HepG2 (cell line): ENCODE results near the gene MAP3K2. TPM values are rescaled to one million over a fixed set of nuclear protein-coding genes. Genes with fewer than 3 reads are reported as not detected.

Experiments
- ATAC-seq: fragments of 200-7000 bp; cut with Tn5 transposase; 3 replicates; pipeline ENCODE4 v1.9.1; 2020; ENCODE audit warnings: mild to moderate bottlenecking, moderate library complexity
- BruUV-seq: library from RNA; stranded (reverse); fragments of 400-500 nt; replicated peaks from 2 replicates; lab custom pipeline; 2021; lab: Mats Ljungman, UMichigan
- CTCF ChIA-PET: fragments of 300-600 bp; formaldehyde crosslinking; extraction: SDS; loops from one replicate; lab custom pipeline; 2021; ENCODE audit warnings: low total read pairs, inconsistent platforms, low intra/inter-chr PET ratio; lab: Yijun Ruan, JAX
- POLR2A ChIA-PET: fragments of 350-600 bp; sonication (Branson Sonifier 250); formaldehyde crosslinking; loops from one replicate; lab custom pipeline; 2020; ENCODE audit warnings: antibody characterized with exemption, inconsistent platforms; lab: Yijun Ruan, JAX
- DNase-seq: peaks from one replicate; pipeline ENCODE4 v3.0.0-alpha.2; 2015; ENCODE audit warnings: low spot score
- FAIRE-seq: peaks from 3 replicates; lab custom pipeline; 2011; peaks lifted over from hg19 to GRCh38; lab: Jason Lieb, UNC
- H2AFZ ChIP-seq: one replicate; pipeline ENCODE4 v1.6.1; 2011; ENCODE audit warnings: low read length, inconsistent platforms
- H3K27ac ChIP-seq: fragments of 300-600 bp; 3 replicates; pipeline ENCODE4 v1.8.0; 2011; ENCODE audit warnings: mixed run types, mild to moderate bottlenecking, mixed read lengths, low read length, inconsistent platforms; ENCODE audit not compliant: insufficient read depth; ENCODE audit errors: extremely low read length
- H3K27me3 ChIP-seq, 2 experiments: fragments of 200-600 bp in 1 of 2; 2 replicates in 1 of 2; 3 replicates in 1 of 2; pipeline versions ENCODE4 v1.6.0 to v1.8.0; 2011; ENCODE audit warnings: low read length in 2 of 2, mild to moderate bottlenecking in 2 of 2, moderate library complexity in 2 of 2, inconsistent platforms in 1 of 2; ENCODE audit not compliant: insufficient read depth in 2 of 2, control insufficient read depth in 1 of 2
- H3K36me3 ChIP-seq, 2 experiments: fragments of 200-600 bp in 1 of 2; replicated peaks in 1 of 2; 2 replicates in 1 of 2; 3 replicates in 1 of 2; pipeline versions ENCODE4 v1.5.1 to v1.8.0; 2011; ENCODE audit warnings: low read length in 2 of 2, inconsistent platforms in 1 of 2; ENCODE audit not compliant: insufficient read depth in 2 of 2, control insufficient read depth in 1 of 2
- H3K4me1 ChIP-seq: 2 replicates; pipeline ENCODE4 v1.5.1; 2012; ENCODE audit warnings: low read length, inconsistent platforms; ENCODE audit not compliant: insufficient read depth
- H3K4me2 ChIP-seq: 2 replicates; pipeline ENCODE4 v1.6.0; 2011; ENCODE audit warnings: low read depth, low read length, inconsistent platforms
- H3K4me3 ChIP-seq, 3 experiments: fragments of 200-600 bp in 1 of 3; sonication (generic), shearing (Covaris generic) in 1 of 3; replicated peaks in 1 of 3; 2 replicates each; pipeline ENCODE4 v1.5.1; 2011 to 2016; ENCODE audit warnings: low read length in 3 of 3, inconsistent platforms in 2 of 3, low read depth in 2 of 3, mild to moderate bottlenecking in 2 of 3, control low read depth in 1 of 3, mixed read lengths in 1 of 3; ENCODE audit not compliant: insufficient read depth in 1 of 3
- H3K79me2 ChIP-seq: one replicate; pipeline ENCODE4 v1.6.1; 2011; ENCODE audit warnings: low read length, inconsistent platforms; ENCODE audit not compliant: insufficient read depth
- H3K9ac ChIP-seq: 2 replicates; pipeline ENCODE4 v1.6.0; 2011; ENCODE audit warnings: mild to moderate bottlenecking, low read depth, low read length, inconsistent platforms; ENCODE audit not compliant: insufficient read depth
- H3K9me3 ChIP-seq: 2 replicates; pipeline ENCODE4 v1.5.1; 2012; ENCODE audit warnings: mild to moderate bottlenecking, low read length
- H4K20me1 ChIP-seq: 2 replicates; pipeline ENCODE4 v1.6.0; 2011; ENCODE audit warnings: inconsistent platforms, mild to moderate bottlenecking, low read length, moderate library complexity; ENCODE audit not compliant: insufficient read depth
- AGO2 ChIP-seq: fragments of 200-400 bp; formaldehyde crosslinking; optimal IDR thresholded peaks from 2 replicates; pipeline ENCODE3; 2017; ENCODE audit warnings: mild to moderate bottlenecking, low read depth, low read length, moderate library complexity
- ATF2 ChIP-seq: sonication (generic); formaldehyde crosslinking; IDR thresholded peaks from 2 replicates; pipeline ENCODE4 v1.4.0; 2020; ENCODE audit warnings: missing genetic modification reagents
- CC2D1A ChIP-seq: sonication (generic); formaldehyde crosslinking; IDR thresholded peaks from 2 replicates; pipeline ENCODE4 v1.8.1; 2023; ENCODE audit warnings: mild to moderate bottlenecking, missing genetic modification reagents
- MEIS2 ChIP-seq: sonication (generic); formaldehyde crosslinking; IDR thresholded peaks from 2 replicates; pipeline ENCODE4 v1.9.0; 2021; ENCODE audit warnings: mild to moderate bottlenecking, missing genetic modification reagents
- POLR2A ChIP-seq, 2 experiments: IDR thresholded peaks; 2 replicates each; pipeline ENCODE4 v1.6.1; 2011; ENCODE audit warnings: low read depth in 2 of 2, low read length in 2 of 2, mild to moderate bottlenecking in 1 of 2, moderate library complexity in 1 of 2; ENCODE audit not compliant: insufficient read depth in 1 of 2
- TBX2 ChIP-seq: sonication (generic); formaldehyde crosslinking; IDR thresholded peaks from 2 replicates; pipeline ENCODE4 v1.5.0; 2020; ENCODE audit warnings: missing genetic modification reagents, mild to moderate bottlenecking, borderline replicate concordance
- TFDP1 ChIP-seq: IDR thresholded peaks from 2 replicates; pipeline ENCODE4 v1.6.1; 2016; ENCODE audit warnings: missing compliant biosample characterization, missing genetic modification reagents, borderline replicate concordance
- ZFP91 ChIP-seq: sonication (generic); formaldehyde crosslinking; IDR thresholded peaks from 2 replicates; pipeline ENCODE4 v1.9.0; 2022; ENCODE audit warnings: missing genetic modification reagents, mild to moderate bottlenecking, borderline replicate concordance
- ZNF235 ChIP-seq: sonication (generic); formaldehyde crosslinking; IDR thresholded peaks from 2 replicates; pipeline ENCODE4 v1.8.1; 2023; ENCODE audit warnings: mild to moderate bottlenecking, missing genetic modification reagents, borderline replicate concordance
- ZNF354B ChIP-seq: sonication (generic); formaldehyde crosslinking; IDR thresholded peaks from 2 replicates; pipeline ENCODE4 v1.8.0; 2022; ENCODE audit warnings: mild to moderate bottlenecking, missing genetic modification reagents
- ZNF513 ChIP-seq: sonication (generic); formaldehyde crosslinking; conservative IDR thresholded peaks from 2 replicates; pipeline ENCODE4 v1.5.0; 2020; ENCODE audit warnings: missing genetic modification reagents
- ZNF557 ChIP-seq: sonication (generic); formaldehyde crosslinking; IDR thresholded peaks from 2 replicates; pipeline ENCODE4 v1.4.0; 2020; ENCODE audit warnings: missing genetic modification reagents
- ZNF687 ChIP-seq: sonication (generic); formaldehyde crosslinking; IDR thresholded peaks from 2 replicates; pipeline ENCODE4 v1.5.1; 2020; ENCODE audit warnings: mild to moderate bottlenecking, missing genetic modification reagents, moderate library complexity
- WGBS: methylation state at CpG from one replicate; pipeline ENCODE4 v1.1.6; 2017; ENCODE audit warnings: low lambda C conversion rate; 5-methylcytosine and 5-hydroxymethylcytosine counted together
- in situ Hi-C: cut with HindIII; loops from 2 replicates; pipeline ENCODE4 v1.10.0; 2017; ENCODE audit warnings: low pct_unique_long_range_greater_than_20kb; ENCODE audit not compliant: extremely low pct_ligation_motif_present
- intact Hi-C: fragments of 100-400 bp; cut with micrococcal nuclease; formaldehyde crosslinking; loops from one replicate; pipeline ENCODE4 v1.10.0; 2022; ENCODE audit not compliant: unreplicated experiment
- polyA plus RNA-seq, 8 experiments: library from polyadenylated mRNA; depleted of rRNA in 3 of 8; stranded (reverse) in 7 of 8; unstranded in 1 of 8; fragments of >200 nt; fragmentation: Illumina TruSeq in 4 of 8; extraction: Trizol in 4 of 8; gene quantifications; 2 replicates each; pipeline versions ENCODE4 v1.2.1 to v1.2.3, GENCODE V29; 2011 to 2016; ENCODE audit warnings: low read depth in 4 of 8, missing spikeins in 1 of 8, mixed read lengths in 1 of 8; ENCODE audit not compliant: insufficient read depth in 1 of 8
- total RNA-seq, 5 experiments: library from RNA; depleted of rRNA; stranded (reverse); fragments of >200 nt; fragmentation: Illumina TruSeq; extraction: Trizol; gene quantifications; 2 replicates each; pipeline ENCODE4 v1.2.3, GENCODE V29; 2016; ENCODE audit warnings: low read depth in 1 of 5

The MAP3K2 gene
- total and polyA plus RNA-seq, 2 of the 13 experiments (the other 11 are each of a cell fraction or from before 2014, with no cell fraction given): 12.2 to 37.2 TPM

GRCh38 chr2:127421116-127421800 is 33.5 kb upstream of the MAP3K2 start:
- ChIA-PET CTCF (interaction anchor here (1.2 kb wide), 1 partner anchor 58 kb away, joined by 3 read pairs; no protein-coding TSS in a partner anchor), POLR2A (interaction anchor here (1.3 to 8.1 kb wide), 5 partner anchors 10 to 57 kb away, joined by 3 to 229 read pairs (median 48); no protein-coding TSS in a partner anchor)
- H3K36me3 ChIP-seq: peaks cover 22 to 41% of the 10 kb centered on the region in 2 experiments
- no peak for FAIRE-seq
- 0 out of 2 replicates have a peak overlapping the region, but pooled peaks have one; percentile 97 for H3K9ac ChIP-seq
- no TSS peak for BruUV-seq
- 97% methylated on average over 14 of the region's 15 CpGs for WGBS
- no peaks in the 10 kb centered on the region for H4K20me1 ChIP-seq
- ATAC-seq: no peak
- intact Hi-C loops: no loop called here
- peak overlapping the region; percentile 5 for H3K27ac ChIP-seq
- H3K4me2 ChIP-seq: peak overlapping the region; percentile 94; the same call in 1 of the 2 replicates
- no peaks in the 10 kb centered on the region for H3K27me3 ChIP-seq
- no peak for DNase-seq
- no peak overlapping the region for H2AFZ ChIP-seq
- peaks cover 47% of the 10 kb centered on the region for H3K79me2 ChIP-seq
- H3K4me3 ChIP-seq: no peak overlapping the region; a peak in 1 of 6 replicates
- peaks cover 58% of the 10 kb centered on the region for H3K4me1 ChIP-seq
- in situ Hi-C loops: no loop called here
- H3K9me3 ChIP-seq: no peaks in the 10 kb centered on the region
- TF ChIP-seq ZNF354B: no peak
- TF ChIP-seq TBX2 (CRISPR knock-in tag): 0 out of 2 replicates have a peak, but pooled peaks have one; percentile 41
- no peak for TF ChIP-seq TFDP1
- TF ChIP-seq MEIS2 (CRISPR knock-in tag): no peak
- TF ChIP-seq ZFP91 (CRISPR knock-in tag): 0 out of 2 replicates have a peak, but pooled peaks have one; percentile 26
- TF ChIP-seq ZNF557 (CRISPR knock-in tag): no peak
- TF ChIP-seq ATF2 (CRISPR knock-in tag): no peak
- no peak for TF ChIP-seq ZNF513 (CRISPR knock-in tag)
- TF ChIP-seq ZNF235: no peak
- TF ChIP-seq POLR2A (IDR thresholded peaks at IDR 0.05; ENCODE audit: insufficient read depth in 1 of 2, low read depth in 2 of 2, low read length in 2 of 2): peak in 1 of 2 experiments; percentile 41; a peak in 1 of 4 replicates
- TF ChIP-seq AGO2: peak; percentile 66
- TF ChIP-seq CC2D1A (CRISPR knock-in tag): no peak
- TF ChIP-seq ZNF687: peak; percentile 29
